C4-2B (cell line): ENCODE data around the gene SHD.

Experiments
- CTCF ChIP-seq: fragments of 450-650 bp; conservative IDR thresholded peaks from 2 replicates; pipeline ENCODE4 v1.5.1; 2017; ENCODE audit warnings: mild to moderate bottlenecking
- ZFX ChIP-seq: fragments of 450-650 bp; IDR thresholded peaks from 2 replicates; pipeline ENCODE4 v1.6.1; 2017

GRCh38 chr19:4316956-4317355 is 37.9 kb downstream of the SHD start:
- TF ChIP-seq CTCF = no peak
- no peak for TF ChIP-seq ZFX
